Measurements from ENCODE around the gene ATP2B1. TPM values are rescaled to one million over a fixed set of nuclear protein-coding genes. Genes with fewer than 3 reads are reported as not detected.

Gene ATP2B1
- total RNA-seq, 1 donor from 2014 or later: 105 TPM

DNA sequence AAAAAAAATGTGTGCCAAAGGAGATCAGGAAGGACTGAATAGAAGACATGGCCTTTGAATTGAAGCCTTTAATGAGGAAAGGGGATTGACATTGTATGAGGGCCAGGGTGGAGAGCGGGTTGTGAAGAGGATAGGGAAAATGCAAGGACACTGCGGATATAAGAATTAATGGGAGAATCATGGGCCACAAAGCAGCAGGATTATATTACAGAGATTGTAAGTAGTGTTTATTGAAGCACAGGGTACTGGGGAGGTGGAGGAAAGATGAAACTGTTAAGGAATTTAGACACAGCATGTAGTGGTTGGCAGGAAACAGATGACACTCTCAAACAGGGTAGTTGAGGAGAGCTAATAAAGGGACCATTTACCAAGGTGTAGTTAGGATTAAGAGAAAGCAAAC is 166.4 kb downstream of the ATP2B1 start:
- no peak for DNase-seq (ENCODE audit: low spot score, unreplicated experiment)
- TF ChIP-seq, protein P1, sequence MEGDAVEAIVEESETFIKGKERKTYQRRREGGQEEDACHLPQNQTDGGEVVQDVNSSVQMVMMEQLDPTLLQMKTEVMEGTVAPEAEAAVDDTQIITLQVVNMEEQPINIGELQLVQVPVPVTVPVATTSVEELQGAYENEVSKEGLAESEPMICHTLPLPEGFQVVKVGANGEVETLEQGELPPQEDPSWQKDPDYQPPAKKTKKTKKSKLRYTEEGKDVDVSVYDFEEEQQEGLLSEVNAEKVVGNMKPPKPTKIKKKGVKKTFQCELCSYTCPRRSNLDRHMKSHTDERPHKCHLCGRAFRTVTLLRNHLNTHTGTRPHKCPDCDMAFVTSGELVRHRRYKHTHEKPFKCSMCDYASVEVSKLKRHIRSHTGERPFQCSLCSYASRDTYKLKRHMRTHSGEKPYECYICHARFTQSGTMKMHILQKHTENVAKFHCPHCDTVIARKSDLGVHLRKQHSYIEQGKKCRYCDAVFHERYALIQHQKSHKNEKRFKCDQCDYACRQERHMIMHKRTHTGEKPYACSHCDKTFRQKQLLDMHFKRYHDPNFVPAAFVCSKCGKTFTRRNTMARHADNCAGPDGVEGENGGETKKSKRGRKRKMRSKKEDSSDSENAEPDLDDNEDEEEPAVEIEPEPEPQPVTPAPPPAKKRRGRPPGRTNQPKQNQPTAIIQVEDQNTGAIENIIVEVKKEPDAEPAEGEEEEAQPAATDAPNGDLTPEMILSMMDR (IDR thresholded peaks at IDR 0.05; ENCODE audit: unreplicated experiment): no peak
- Mint-ChIP-seq H3K4me3 (ENCODE audit: low read depth) (no peak overlapping the region), H3K9me3 (ENCODE audit: low read depth) (no peaks in the 10 kb centered on the region), H3K36me3 (ENCODE audit: insufficient read depth) (no peaks in the 10 kb centered on the region), H3K27me3 (no peaks in the 10 kb centered on the region), H3K27ac (no peak overlapping the region), H3K4me1 (ENCODE audit: low read depth) (peaks cover 24% of the 10 kb centered on the region)

DNA sequence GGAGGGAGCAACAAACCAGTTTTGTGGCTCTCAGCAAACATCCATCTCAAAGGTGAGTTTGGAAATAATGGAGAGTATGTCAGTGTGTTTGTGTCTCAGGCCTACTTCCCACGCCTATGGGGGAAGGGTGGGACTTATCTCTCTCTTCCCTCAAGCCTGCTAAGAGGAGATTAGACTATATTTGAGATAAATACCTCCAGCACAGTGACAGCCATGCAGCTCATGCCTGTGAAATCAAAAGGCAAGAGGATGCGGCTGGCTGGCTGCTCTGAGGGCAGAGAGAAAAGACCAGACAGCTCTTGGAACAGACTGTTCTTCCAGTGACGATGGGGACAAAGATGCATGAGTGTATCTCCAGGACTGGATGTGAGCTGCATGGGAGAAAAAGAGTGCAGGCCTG is 168.1 kb downstream of the ATP2B1 start:
- DNase-seq (ENCODE audit: low spot score, unreplicated experiment): no peak
- TF ChIP-seq, protein P1 (IDR thresholded peaks at IDR 0.05; ENCODE audit: unreplicated experiment): no peak
- Mint-ChIP-seq H3K27me3 (no peaks in the 10 kb centered on the region), H3K9me3 (ENCODE audit: low read depth) (no peaks in the 10 kb centered on the region), H3K4me1 (ENCODE audit: low read depth) (peaks cover 24% of the 10 kb centered on the region), H3K36me3 (ENCODE audit: insufficient read depth) (no peaks in the 10 kb centered on the region), H3K4me3 (ENCODE audit: low read depth) (no peak overlapping the region), H3K27ac (no peak overlapping the region)

DNA sequence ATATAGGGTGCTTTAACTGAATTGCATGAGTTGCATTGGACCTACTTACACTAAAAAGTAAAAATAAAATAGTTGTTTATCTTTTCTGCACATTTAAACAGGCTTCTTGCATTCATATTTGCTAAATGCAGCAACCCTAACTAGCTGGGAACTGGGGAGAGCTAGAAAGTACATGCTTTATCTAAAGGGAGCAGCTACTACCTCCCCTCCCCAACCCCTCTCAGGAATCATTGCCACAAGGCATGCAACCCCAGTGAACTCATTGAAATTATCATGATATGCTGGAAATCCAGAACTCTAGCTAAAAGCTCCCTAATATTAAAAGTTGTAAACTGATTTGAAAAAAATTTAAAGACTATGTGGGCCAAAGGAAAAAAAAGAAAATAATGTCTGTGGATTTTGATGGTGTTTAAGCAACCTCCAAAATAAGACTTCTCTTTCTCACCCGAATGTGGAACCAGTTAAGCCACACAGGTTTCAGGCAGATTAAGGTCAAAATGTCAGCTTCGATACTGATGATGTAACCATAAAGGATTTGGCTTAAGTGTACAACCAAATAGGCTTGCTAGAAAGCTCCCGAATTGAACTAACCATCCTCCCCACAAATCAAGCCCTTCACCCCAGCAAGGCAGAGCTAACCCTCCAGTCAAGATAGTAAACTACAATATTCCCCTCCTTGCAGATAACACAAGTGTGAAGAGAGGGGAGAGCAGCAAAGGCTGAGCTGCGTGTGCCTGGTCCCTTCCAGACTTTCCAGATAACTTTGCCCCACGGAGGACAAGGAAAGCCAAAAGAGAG is 169.0 kb downstream of the ATP2B1 start:
- H3K4me1 Mint-ChIP-seq (ENCODE audit: low read depth): peaks cover 24% of the 10 kb centered on the region
- no peaks in the 10 kb centered on the region for H3K27me3 Mint-ChIP-seq
- no peaks in the 10 kb centered on the region for H3K36me3 Mint-ChIP-seq (ENCODE audit: insufficient read depth)
- TF ChIP-seq, protein P1 (IDR thresholded peaks at IDR 0.05; ENCODE audit: unreplicated experiment): no peak
- H3K27ac Mint-ChIP-seq: peak overlapping the region; percentile 15
- H3K9me3 Mint-ChIP-seq (ENCODE audit: low read depth): no peaks in the 10 kb centered on the region
- no peak for DNase-seq (ENCODE audit: low spot score, unreplicated experiment)
- H3K4me3 Mint-ChIP-seq (ENCODE audit: low read depth): no peak overlapping the region

DNA sequence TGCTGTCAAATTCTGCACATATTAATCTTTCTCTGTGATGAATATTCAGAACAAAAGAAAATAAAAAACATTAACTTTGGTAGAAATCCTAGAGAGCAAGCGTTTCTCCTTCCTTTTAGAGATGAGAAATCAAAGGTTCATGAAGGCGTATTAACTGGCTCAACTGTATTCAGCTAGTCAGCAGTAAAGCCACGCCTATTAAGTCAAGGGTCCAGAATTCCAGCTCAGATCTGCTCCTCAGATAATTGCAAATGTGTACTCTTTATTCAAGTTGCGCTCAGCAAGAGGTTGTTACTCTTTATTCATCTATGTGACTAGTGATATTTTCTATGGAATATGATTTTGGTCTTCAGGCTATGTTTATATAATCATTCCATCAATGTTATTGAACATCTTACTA is 169.7 kb downstream of the ATP2B1 start:
- no peaks in the 10 kb centered on the region for H3K27me3 Mint-ChIP-seq
- H3K4me1 Mint-ChIP-seq (ENCODE audit: low read depth): peaks cover 22% of the 10 kb centered on the region
- DNase-seq (ENCODE audit: low spot score, unreplicated experiment): no peak
- TF ChIP-seq, protein P1 (IDR thresholded peaks at IDR 0.05; ENCODE audit: unreplicated experiment): no peak
- no peak overlapping the region for H3K4me3 Mint-ChIP-seq (ENCODE audit: low read depth)
- H3K9me3 Mint-ChIP-seq (ENCODE audit: low read depth): no peaks in the 10 kb centered on the region
- no peak overlapping the region for H3K27ac Mint-ChIP-seq
- H3K36me3 Mint-ChIP-seq (ENCODE audit: insufficient read depth): no peaks in the 10 kb centered on the region

Other genes starting within 250 kb of the ATP2B1 start
- 25.7 and 27.9 TPM in 2 replicates for gene GALNT4, start 184.0 kb downstream of the ATP2B1 start, total RNA-seq
- gene POC1B, start 182.8 kb downstream of the ATP2B1 start, total RNA-seq: 32.0 and 34.4 TPM in 2 replicates